Osteocyte (in vitro differentiated cells): ENCODE measurements around the gene SPATA1. TPM values are rescaled to one million over a fixed set of nuclear protein-coding genes. Genes with fewer than 3 reads are reported as not detected.

ENCODE experiments used
- DNase-seq: peaks from one replicate; pipeline ENCODE4 v3.0.0; 2021; ENCODE audit warnings: mixed read lengths; ENCODE audit not compliant: unreplicated experiment; ENCODE audit errors: extremely low spot score
- H3K27ac Mint-ChIP-seq: one replicate; pipeline ENCODE4 v1.8.0; 2021; ENCODE audit warnings: mild to moderate bottlenecking, mixed read lengths; ENCODE audit not compliant: unreplicated experiment
- H3K27me3 Mint-ChIP-seq: one replicate; pipeline ENCODE4 v1.8.0; 2021; ENCODE audit warnings: mixed read lengths; ENCODE audit not compliant: unreplicated experiment
- H3K36me3 Mint-ChIP-seq: one replicate; pipeline ENCODE4 v1.8.0; 2021; ENCODE audit warnings: mixed read lengths; ENCODE audit not compliant: unreplicated experiment
- H3K4me1 Mint-ChIP-seq: one replicate; pipeline ENCODE4 v1.8.0; 2021; ENCODE audit warnings: mixed read lengths; ENCODE audit not compliant: unreplicated experiment
- H3K4me3 Mint-ChIP-seq: one replicate; pipeline ENCODE4 v1.8.0; 2021; ENCODE audit warnings: mild to moderate bottlenecking, moderate library complexity, mixed read lengths; ENCODE audit not compliant: unreplicated experiment
- H3K9me3 Mint-ChIP-seq: one replicate; pipeline ENCODE4 v1.8.0; 2021; ENCODE audit warnings: mixed read lengths; ENCODE audit not compliant: unreplicated experiment
- long read RNA-seq: library from polyadenylated mRNA; unstranded; transcript quantifications from one replicate; pipeline ENCODE4 v2.0.0, GENCODE V29; 2021
- total RNA-seq: library from RNA; stranded (reverse); gene quantifications from 2 replicates; pipeline ENCODE4 v1.2.1, GENCODE V29; 2021
- TF ChIP-seq, protein P1 (sequence below): fragments of 200-600 bp; sonication (generic); IDR thresholded peaks from 2 replicates; pipeline ENCODE4 v1.5.0; 2021; ENCODE audit warnings: antibody characterized with exemption, mild to moderate bottlenecking, moderate library complexity

SPATA1 gene, protein sequence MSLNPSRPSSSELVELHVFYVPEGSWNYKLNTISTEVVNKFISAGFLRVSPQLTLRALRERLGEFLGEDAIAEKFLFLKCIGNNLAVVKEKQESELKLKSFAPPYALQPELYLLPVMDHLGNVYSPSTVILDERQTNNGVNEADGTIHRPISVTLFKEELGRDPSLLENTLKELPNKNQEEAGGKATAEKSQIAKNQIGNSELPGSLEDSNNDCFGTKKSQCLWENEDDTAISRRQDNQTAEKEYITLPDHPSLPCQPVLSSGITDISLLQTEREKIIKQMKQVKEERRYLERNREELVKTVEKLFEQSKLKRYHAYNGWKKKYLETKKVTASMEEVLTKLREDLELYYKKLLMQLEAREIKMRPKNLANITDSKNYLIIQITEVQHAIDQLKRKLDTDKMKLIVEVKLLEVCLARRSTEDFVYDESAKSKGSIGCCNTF
- total RNA-seq: 1.7 and 2.3 TPM in 2 replicates
- long read RNA-seq, partial matches to known transcripts: 0 of 3 reads
- long read RNA-seq, other reads (novel, unspliced or antisense): 3 of 3 reads

DNA sequence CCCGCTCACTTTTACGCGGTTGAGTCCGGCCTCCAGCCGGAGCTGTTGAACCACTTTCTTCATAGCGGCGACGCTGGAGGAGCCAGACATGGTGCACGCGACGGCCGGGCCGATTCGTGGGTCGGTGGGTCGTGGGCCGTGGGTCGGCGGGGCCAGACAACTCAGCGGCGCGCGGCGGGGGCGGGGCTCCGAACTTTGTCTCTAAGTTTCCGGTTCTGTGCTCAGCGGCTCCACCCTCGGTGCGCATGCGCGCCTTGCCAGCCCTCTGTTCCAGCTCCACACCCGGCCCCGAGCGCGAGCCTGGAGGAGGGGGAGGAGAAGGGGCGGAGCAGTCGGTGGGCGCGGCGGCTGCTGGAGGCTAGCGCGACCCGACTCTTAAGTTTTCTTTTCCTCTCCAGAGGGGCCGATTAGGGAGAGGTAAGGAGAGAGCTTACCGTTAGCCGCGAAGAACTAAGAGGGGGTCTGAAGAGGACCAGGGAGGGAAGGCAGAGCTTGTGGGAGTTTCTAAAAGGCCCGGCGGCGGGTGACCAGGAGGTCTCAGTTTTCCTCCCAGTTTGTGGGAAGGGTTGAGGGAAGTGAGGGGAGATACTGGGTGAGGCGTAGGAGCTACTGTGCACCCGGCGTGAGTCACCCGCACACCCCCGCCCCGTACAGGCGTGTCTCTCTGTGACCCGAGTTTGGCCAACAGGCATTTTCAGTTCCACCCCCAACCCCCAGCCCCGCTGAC is at the start of gene SPATA1, which contains the start of gene GNG5:
Gene SPATA1, plus strand, starts transcription at position 385 of the 727 bp plus-strand sequence. CDS start 9,974 bp downstream, outside the sequence.
Gene GNG5, minus strand, starts transcription at position 580 of the 727 bp plus-strand sequence. Its CDS starts 490 bp downstream, at position 90.
- Mint-ChIP-seq H3K4me3 (peak within 1 kb of the TSS; percentile 98), H3K27ac (peak within 1 kb of the TSS; percentile 99), H3K27me3 (no peaks in the 10 kb centered on the region), H3K9me3 (peaks cover 9% of the 10 kb centered on the region), H3K4me1 (peaks cover 35% of the 10 kb centered on the region), H3K36me3 (peaks cover 13% of the 10 kb centered on the region)
- peak; percentile 99 for DNase-seq
- TF ChIP-seq, protein P1, sequence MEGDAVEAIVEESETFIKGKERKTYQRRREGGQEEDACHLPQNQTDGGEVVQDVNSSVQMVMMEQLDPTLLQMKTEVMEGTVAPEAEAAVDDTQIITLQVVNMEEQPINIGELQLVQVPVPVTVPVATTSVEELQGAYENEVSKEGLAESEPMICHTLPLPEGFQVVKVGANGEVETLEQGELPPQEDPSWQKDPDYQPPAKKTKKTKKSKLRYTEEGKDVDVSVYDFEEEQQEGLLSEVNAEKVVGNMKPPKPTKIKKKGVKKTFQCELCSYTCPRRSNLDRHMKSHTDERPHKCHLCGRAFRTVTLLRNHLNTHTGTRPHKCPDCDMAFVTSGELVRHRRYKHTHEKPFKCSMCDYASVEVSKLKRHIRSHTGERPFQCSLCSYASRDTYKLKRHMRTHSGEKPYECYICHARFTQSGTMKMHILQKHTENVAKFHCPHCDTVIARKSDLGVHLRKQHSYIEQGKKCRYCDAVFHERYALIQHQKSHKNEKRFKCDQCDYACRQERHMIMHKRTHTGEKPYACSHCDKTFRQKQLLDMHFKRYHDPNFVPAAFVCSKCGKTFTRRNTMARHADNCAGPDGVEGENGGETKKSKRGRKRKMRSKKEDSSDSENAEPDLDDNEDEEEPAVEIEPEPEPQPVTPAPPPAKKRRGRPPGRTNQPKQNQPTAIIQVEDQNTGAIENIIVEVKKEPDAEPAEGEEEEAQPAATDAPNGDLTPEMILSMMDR: no peak

DNA sequence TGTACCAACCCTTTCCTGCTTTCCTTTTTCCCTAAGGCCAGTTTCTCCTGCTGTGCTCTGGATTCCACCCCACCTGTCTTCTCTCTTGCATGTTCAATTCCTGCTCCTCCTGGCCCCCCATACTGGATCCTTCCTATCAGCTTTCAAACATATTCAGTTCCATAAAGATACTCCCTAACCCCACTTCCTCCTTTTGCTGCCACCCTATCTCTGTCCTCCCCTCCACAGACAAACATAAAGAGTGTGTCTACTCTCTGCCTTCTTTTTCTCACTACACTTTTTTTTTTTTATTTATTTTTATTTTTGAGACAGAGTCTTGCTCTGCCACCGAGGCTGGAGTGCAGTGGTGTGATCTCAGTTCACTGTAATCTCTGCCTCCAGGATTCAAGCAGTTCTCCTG is 44.1 kb upstream of the SPATA1 start:
- DNase-seq: no peak
- TF ChIP-seq, protein P1: no peak
- H3K36me3 Mint-ChIP-seq: no peaks in the 10 kb centered on the region
- peaks cover 78% of the 10 kb centered on the region for H3K27me3 Mint-ChIP-seq
- H3K9me3 Mint-ChIP-seq: no peaks in the 10 kb centered on the region
- no peak overlapping the region for H3K4me3 Mint-ChIP-seq
- no peaks in the 10 kb centered on the region for H3K4me1 Mint-ChIP-seq
- no peak overlapping the region for H3K27ac Mint-ChIP-seq

DNA sequence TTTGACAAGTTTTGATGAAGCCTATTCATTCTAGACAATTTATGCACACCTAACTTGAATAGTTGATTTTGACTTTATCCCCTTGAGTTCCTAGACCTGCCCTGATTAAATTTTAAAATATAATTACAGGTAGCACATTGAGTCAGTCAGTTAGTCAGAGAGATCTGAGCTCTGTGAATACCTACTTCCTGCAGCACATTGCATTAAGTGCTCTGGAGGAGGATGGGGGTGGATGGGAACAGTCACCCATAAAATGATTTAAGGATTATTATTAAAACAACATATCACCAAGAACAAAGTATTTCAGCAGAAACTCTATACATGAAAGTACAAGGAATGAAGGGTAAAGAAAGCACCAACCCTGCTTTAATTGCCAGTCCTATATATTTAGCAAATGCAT is 38.9 kb upstream of the SPATA1 start:
- DNase-seq: no peak
- H3K36me3 Mint-ChIP-seq: no peaks in the 10 kb centered on the region
- TF ChIP-seq, protein P1: no peak
- H3K27ac Mint-ChIP-seq: no peak overlapping the region
- no peaks in the 10 kb centered on the region for H3K4me1 Mint-ChIP-seq
- peaks cover 87% of the 10 kb centered on the region for H3K27me3 Mint-ChIP-seq
- no peak overlapping the region for H3K4me3 Mint-ChIP-seq
- H3K9me3 Mint-ChIP-seq: no peaks in the 10 kb centered on the region

DNA sequence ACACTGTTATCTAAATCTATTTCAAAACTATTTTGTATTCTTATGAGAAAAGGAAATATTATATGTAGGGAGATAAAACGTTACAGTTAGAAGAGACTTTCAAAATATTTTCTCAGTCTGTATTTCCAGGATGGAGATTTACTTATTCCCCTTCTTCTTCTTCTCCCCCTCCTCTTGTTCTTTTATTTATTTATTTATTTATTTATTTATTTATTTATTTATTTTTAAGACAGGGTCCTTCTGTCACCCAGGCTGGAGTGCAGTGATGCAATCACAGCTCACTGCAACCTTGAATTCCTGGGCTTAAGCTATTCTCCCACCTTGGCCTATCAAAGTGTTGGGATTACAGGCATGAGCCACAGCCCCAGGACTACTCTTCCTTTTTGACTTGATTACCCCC is 30.0 kb upstream of the SPATA1 start:
- Mint-ChIP-seq H3K36me3 (peaks cover 10% of the 10 kb centered on the region), H3K4me3 (no peak overlapping the region), H3K27ac (no peak overlapping the region), H3K9me3 (peaks cover 8% of the 10 kb centered on the region), H3K27me3 (peaks cover 55% of the 10 kb centered on the region), H3K4me1 (peaks cover 14% of the 10 kb centered on the region)
- DNase-seq: no peak
- TF ChIP-seq, protein P1: no peak
